CD4-positive, alpha-beta T cell treated with Interleukin-2 at 100 ng/mL for 4 hours (primary cell): Measurements from ENCODE around the gene IGFBP5.

Source experiments
- DNase-seq: peaks from one replicate; pipeline ENCODE4 v3.0.0-alpha.2; 2020; ENCODE audit warnings: low spot score

IGFBP5 gene

DNA sequence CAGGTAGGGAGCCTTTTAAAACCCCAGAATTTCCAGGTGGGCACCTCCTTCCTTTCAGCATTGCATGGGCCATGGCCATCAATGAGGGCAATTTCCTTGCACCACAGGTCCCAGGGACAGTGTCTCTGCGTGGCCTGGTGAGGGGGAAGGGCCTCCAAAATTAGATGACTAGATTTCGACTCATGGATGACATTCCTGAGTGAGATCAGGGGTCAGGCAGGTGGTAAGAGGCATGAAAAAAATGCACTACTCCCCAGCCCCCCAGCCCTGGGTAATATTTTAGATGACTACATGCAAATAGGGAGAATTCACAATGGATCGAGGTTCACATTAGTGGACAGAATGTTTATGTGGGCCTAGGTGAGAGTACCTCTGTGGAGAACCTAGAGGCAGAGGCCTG lies 19.0 kb upstream of the IGFBP5 start:
- DNase-seq, result no peak

DNA sequence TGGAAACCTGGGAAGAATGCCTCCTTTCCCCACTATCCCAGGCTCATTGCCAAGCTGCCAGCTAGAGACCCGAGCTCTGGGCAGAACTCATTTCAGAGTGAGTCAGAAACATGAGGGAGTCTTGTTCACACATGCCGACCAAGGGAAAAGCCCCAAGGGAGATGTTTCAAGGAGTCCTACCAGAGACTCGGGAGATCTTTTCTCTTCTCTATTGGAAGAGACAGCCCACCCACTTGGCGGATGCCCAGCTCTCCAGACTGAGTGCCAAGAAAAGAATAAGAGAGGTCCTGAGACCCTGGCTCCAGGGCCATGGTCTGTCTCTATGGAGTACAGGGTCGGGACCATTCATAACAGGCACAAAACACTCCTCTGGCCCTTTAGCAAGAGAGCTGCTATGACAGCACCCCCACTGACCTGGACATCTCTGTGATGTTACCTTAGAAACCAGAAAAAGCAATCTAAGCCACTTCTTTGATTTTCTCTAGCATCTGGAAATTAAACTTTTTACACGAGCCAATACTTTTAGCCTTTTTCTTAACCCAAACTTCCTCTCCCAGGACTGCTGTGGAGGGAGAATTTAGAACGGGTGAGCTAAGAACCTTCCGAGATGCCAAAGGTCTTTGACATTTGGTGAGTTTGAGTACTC lies 18.5 kb upstream of the IGFBP5 start:
- no peak for DNase-seq

DNA sequence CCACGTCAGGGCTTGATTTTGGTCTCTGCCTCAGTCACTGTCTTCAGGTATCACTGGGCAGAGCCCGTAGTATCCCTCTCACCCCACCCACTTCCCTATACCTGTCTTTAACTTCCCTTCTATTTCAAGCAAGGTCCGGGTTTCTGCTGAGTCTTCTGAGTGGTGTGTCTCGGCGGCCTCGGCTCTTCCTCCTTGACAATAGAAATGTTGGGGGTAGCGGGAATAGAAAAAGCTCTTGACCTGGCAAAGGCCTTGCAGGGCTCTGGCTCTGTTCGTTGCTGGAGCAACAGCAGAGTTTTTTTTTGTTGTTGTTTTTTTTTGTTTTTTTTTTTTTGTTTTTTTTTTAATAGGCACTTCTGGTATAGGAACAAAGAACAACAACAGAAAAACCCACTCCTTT lies 16.0 kb upstream of the IGFBP5 start:
- DNase-seq, result no peak

DNA sequence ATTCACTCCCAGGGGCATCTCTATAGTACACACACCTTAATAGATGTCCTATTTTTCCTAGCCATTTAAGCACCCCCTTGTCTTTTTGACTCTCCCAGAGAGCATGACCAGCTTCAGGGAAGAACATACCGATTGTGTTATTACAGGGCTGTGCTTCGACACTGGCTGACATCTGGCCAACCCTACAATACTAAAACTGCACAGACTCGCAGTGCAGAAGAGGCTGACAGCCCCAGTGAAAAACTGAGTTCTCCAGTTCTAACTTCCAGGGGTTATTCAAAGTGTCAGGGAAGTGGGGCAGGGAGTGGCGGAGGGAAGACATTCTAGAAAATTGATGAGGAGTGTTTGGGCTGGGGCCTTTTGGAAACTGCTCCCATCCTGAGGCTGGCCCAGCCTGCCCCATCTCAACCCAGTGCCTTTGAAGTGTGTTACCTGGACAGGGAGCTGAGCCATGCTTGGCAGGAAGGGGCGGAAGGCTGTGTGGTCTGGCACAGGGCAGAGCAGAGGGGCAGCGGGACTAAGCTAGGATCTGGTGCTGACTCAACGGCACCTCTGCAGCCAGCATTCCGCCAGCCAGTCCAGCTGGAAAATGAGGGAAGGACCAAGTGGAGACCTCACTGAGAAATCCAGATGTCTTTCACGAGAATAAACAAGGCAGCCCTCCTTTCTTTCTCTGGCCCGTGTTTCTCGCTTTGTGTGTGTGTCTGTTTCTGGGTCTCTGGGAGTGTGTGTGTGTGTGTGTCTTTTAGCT lies 15.4 kb upstream of the IGFBP5 start:
- DNase-seq, result no peak

DNA sequence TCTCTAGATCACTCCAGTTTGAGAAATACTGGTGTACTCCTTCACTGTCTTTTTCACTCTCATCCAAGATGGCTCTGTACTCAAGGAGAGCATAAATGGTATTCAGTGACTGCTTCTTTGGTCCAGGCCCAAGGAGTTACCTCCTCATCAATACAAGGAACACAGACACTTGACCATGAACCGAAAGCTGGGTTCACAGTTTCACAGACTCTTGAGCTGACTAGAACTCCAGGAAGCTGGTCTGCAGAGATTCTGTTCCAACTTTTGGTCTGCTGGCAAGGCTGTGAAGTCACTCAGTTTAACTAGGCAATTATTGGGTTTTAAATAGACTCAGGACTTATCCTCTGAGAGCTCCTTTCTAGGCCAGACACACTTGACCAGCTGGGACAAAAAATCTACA lies 7.4 kb upstream of the IGFBP5 start:
- no peak for DNase-seq

DNA sequence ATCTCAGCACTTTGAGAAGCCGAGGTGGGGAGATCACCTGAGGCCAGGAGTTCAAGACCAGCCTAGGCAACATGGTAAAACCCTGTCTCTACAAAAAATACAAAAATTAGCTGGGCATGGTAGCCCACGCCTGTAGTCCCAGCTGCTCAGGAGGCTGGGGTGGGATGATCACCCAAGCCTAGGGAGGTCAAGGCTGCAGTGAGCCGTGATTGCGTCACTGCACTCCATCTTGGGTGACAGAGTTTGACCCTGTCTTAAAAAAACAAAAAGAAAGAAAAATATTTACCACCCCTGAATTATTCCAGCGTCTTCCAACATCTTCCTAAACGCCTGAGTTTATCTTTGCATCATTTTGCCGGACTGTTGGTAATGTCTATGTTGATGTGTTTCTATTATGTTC lies 6.2 kb upstream of the IGFBP5 start:
- no peak for DNase-seq

DNA sequence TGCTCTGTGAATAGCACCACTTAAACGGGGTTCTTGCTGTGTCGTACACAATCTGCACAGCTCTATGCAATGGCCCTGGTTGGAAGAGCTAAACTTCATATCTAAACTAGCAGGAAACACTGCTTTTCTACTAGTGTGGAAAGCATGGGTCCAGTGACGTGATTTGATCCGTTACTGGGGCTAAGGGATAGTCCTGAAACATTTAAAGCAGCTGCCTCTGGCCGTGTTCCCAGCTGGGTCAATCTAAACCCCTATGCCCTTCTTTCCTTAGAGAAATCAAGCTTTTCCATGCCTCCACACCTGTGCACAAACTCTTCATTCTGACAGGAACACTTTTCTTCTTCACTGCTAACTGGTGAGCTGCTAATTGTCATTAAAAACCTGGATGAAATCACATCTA lies 5.4 kb upstream of the IGFBP5 start:
- no peak for DNase-seq

DNA sequence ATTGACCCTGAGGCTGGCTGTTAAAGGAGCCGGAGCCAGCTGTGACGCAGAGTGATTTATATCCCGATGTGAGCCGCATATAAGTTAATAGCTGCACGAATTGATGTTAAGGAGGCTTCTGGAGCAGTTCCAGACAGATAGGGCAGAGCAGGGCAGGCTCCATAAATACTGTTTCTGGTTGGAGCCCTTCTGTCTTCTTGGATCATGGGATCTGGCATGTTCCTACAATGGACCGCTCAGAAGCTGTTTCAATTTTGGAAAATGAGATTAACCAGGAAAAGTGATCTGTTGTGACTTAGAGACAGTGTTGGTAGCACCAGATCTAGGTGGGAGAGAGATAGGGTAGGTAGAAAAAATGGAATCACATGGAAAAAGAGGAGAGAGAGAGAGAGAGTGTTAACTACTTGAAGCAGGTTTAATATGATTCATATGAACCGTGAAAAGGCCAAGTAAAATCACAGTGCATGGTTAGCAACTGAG lies 4.8 kb upstream of the IGFBP5 start:
- DNase-seq, result no peak

DNA sequence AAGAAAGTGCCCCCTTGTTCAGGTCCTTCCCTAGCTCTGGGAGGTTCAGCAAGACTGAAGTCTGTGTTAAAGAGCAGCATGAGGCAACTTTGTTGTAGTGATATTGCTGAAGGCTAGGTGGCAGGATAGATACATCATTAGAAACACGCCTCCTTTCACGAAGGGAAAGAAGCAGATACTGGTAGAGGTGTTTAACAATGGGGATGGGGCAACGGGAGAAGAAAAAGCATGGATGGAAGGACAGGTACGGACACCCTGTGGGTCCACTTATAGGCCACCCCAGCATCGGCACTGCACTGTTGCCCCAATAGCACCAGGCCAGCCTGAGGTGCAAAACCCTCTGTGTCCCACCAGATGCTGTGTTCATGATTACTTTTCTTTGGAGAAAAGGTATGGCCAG lies 3.5 kb upstream of the IGFBP5 start:
- peak; percentile 10 for DNase-seq

DNA sequence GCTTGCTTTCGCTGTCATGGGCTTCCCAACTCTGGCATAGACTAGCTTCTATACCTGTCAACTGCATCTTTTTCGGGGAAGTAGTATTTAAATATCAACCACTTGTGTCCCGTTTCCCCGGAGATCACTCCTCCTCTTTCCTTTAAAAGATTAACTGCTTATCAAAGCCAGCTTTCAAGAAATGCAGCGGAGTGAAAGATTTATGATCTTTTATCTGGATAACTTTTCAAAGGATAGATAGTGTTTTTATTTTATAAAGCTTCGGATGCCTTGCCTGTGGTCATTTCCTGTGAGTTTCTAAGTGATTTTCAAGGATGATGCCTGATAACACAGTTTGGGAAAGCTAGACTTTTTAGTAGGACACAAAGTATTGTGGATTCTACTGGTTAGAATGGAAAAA lies 2.9 kb upstream of the IGFBP5 start:
- no peak for DNase-seq

DNA sequence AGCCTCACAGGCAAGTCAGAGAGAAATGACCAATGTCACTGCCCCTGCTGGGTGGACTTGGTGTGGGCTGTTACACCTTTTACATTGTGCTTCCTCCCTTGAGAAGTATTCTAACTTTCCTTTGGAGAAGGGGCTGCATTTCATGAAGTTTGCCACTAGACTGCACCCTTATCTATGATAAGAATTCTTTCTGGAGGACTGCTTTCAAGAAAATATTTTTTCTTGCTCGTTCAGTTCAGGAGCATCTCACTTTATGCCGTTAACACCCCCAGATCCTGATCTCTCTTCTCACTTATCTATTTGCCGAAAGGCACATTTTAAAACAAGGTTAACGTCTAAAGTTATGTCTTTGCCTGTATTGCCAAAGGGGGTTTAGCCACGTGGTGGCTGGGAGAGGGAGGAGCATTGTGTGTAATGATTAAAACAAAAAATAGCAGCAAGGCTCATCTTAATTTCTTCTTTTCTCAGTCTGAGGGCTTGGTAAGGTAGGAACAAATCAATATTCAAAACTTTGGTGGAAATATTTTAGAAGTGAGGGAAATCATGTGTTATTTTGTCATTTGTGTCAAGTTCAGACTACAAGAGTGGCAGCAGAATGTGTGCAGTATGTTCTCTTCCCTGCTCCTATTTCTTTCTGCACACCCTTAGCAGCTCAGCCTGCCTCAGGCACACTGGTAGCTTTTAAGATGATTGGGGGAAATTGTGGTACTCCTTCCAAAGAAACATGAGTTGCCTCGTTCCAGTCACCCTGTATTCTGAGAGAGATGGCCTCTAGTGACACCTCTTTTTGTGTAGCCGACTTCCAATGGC lies 1.6 kb upstream of the IGFBP5 start:
- no peak for DNase-seq

DNA sequence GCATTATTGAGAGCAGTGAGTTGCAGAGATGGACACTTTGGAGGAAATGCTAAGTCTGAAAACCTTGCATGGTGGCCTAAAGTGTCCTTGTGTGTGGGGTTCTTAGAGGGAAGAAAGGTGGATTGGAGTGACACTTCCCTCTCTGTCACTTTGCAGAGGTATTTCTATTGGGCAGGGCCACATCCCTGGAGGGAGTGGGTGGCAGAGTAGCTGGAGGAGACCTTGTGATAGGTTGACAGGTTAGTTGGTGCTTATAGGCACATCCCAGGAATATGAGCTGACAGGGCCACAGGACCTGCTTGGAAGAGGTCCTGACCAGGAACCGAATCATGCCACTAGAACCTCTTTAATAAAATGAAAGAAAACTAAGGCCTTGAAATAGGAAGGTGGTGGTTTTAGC lies 972 bp upstream of the IGFBP5 start:
- DNase-seq, result no peak

DNA sequence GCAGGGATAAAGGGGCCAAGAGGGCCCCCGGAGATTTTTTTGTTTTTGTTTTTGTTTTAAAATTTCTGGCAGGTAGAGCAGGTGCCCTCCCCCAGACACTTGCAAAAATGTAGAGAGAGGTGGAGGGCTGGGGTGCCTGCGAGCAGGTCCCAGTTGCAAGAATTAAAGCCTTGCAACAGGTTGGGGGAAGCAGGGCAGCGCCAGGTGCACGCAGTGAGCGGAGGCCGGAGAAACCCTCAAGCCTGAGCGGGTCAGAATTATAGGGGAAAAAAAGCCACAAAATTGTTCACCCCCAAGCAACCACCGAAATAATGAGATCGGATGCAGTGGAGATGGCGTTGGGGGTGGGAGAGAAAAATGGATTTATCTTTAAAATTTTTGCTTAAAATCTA lies 527 bp downstream of the IGFBP5 start:
- DNase-seq, result no peak

DNA sequence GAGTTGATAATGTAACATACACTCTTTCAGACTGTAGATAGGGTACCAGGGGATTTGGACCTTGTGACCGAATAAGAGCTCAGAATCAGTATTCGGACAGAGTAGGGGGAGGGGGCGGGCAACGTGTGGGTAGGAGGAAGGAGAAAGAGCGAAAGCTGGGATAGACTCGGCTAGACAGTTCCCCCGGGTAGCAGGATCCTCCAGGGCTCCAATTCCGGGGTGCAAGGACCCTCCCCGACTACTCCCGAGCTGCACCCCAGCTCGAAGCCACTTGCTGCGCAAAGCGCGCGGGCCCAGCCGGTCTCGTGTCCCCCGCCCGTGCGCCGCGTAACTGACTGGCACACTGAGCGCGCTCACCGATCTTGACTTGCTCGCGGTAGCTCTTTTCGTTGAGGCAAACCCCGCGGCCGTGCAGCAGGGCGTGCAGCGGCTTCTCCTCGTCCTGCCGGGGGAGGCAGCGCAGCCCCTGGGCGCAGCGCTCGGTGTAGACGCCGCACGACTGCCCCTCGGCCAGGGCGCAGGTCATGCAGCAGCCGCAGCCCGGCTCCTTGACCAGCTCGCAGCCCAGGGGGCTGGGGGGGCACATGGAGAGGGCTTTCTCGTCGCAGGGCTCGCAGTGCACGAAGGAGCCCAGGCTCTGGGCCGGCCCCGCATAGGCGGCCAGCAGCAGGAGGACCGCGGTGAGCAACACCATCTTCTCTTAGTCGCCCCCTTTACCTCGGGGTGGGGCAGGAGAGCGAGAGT lies 1.1 kb downstream of the IGFBP5 start:
- no peak for DNase-seq

DNA sequence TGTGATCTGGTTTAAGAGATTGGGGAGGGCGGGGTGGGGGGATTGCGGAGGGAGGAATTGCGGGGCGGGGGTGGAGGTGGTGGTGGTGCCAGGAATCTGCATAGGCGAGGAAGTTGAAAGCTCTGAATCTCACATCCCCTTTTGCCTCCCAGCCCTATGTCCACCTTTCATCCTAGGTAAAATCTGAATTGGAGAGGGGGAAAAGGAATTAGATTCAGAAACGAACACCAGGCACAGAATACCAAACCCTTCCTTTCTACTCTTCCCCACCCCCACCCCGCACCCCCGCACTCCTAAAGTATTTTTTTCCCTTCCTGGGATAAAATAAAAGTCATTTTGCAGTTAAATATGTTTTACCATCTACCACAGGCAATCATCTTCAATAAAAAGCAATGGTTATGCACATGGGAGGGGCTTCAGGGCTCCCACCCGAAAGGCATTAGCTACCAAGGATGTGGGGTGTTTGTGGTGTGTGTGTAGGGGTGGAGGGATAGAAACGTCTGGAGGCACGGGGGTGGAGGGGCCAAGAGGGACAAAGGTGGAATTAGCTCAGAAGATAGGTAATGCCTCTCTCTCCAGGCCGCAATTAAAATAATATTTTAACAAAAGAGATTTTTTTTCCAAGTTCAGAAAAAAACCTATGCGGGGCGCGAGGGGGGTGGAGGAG lies 1.8 kb downstream of the IGFBP5 start:
- DNase-seq, result no peak

DNA sequence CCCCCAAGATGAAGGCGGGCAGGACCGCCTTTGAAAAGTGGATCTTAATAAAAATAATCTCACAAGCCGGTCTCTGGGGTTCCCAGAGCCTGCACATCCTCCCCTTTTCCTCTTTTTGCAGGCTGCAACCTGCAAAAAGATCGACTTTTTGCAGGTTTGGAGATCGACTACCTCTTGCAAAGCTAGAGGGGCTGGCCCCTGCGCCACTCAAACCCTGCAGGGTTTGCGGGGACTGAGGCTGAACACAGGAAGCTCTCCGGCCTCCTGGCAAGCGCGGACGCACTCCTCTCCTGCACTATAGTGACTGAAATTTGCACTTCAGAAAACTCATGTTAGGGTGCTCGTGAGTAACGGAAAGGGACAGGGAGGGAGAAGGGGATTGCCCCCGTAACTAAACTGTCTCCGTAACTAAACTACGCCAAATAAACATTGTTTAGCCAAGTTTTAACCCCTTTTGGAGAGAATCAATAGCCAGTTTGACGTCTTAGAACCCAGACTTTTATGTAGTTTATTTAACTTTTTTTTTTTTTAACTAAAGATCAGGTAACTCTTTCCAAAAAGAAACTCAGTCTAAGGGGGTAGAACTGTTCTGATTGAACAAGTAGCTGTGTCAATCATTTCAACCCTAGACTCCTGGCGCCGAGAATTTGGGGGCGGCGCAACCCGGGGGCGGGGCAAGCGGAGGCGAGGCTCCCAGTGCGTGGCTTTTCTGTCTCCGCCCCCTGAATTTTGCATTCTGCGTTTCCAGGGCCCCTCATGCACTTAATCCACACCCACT lies 2.5 kb downstream of the IGFBP5 start:
- DNase-seq, result peak; percentile 26

DNA sequence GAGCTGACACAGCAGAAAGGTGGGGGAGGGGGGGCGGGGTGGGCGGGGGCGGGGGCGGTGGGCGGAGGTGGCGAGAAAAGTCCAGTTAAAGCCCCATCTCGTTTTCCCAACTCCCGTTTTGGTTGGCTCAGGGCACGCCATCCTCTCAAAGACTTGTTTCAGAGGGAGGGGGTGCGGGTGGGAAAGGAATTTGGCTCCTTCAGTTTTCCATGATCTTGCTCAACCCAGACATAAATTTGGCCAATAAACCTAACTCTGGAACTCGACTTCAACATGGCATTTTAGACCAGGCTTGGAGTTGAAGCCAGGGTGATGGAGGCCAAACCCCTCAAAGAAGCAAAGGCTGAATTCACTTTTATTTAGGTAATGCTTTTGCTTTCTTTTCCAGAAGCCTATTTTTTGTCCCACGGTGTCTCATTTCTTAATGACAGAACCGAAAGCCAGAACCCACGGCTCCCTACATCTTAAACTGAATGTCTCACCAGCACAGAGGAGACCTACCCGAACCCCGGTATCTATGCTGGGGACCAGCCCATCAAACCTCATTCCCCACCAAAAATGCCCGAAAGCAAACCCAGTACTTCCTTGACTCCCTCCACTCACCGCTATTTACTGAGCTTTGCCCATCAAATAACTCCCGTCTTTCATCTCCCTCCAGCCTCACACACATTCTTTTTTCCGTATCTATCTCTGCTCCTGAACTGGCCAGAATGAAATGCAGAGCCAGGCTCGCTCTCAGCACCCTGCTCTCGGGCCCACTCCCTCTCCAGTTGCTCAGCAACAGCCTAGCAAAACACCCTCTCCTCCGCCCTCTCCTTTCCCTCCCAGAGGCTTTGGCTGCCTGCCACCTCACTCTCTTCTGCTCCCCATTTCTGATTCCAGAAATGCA lies 4.3 kb downstream of the IGFBP5 start:
- DNase-seq, result no peak

DNA sequence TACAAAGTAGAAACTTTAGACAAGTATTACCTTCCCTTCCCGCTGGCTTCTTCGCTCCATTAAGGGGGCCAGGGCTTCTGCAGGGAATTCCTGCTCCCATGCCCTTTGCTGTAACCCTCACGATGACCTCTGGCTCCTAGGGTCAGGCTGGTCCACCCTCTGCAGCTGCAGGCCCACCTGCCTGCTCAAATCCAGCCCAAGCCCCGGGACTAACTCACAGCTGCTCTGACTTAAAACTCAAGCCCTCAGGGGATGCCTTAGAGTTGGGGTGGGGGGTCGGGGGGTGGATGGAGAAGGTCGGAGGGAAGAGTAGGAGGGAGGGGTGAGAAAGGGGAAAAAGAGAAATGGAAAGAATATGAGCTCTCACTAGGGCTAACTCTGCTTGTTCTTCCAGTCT lies 4.9 kb downstream of the IGFBP5 start:
- no peak for DNase-seq

DNA sequence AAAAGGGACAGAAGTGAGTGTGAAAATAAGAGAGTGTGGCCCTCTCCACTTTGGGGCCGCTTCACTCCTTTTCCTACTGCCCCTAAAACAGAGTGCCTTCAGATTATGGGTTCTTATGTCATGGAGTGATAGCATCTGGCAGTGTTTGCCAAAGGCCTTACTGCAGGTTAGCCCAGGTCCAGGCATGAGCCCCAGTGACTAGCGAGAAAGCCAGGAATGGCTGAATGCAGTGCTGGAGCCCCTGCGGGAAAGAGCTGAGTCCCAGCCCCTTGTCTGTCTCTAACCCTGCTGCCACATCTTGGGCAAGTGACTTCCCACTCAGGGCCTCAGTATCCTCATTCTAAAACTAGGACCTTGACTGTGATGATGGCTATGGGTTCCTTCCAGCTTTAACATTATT lies 6.0 kb downstream of the IGFBP5 start:
- DNase-seq, result no peak

DNA sequence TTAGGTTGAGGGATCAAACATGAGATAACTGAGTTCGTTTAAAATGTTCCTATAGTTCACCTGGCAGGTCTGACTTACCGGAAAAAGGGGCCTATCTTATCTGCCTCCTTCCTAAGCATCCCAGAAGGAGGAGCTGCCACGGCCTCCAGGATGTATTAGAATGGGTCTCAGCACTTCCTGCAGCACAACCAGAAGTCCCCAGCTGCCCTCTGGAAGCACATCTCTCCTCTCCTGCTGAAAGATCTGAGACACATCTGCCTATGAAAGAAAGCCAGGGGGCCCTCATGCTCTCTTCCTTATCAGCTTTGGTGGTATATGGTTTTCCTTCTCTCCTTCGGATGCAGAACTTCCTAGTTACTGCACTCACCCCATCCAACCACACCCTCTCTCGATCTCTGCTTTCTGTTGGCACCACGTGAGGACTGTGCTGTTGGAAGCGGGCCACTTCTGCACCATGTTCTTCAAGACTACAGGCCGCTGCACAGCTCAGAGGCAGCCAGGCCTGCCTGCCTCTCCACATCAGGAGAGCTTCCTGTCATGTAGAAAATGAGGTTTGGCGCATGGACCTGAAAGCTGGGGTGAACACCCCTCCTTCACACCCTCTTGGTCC lies 6.5 kb downstream of the IGFBP5 start:
- no peak for DNase-seq
